DMS153 treated with DMSO at 0.1 percent for 48 hours (cell line): ENCODE results near the gene MAGI1.
"Not testable (repeated sequence)": the region's sequence is repeated elsewhere in the genome, so short reads cannot be mapped to it uniquely, and the experiment has no call there.

Experiments
- DNase-seq: peaks from one replicate; lab custom pipeline; 2025; ENCODE audit not compliant: unreplicated experiment; lab: John Stamatoyannopoulos, UW

Gene MAGI1

DNA sequence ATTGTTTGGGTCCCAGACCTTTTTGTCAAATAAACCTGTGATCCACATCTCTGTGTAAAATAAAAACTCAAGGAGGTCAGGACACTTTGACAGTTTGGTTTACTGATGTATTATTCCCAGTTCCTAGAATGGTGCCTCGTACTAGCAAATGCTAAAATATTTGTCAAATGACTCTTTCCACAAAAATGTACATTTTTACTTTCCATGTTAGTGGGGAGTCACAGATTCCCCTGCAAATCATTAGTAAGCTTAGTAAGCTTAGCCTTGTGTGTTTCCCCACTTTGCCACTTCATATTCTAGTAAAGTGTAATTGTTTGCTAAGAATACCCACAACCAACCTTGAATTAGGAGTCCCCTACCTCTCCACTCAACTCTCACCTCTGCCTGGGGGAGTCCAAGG is 2.4 kb upstream of the MAGI1 start:
- DNase-seq, result no peak

DNA sequence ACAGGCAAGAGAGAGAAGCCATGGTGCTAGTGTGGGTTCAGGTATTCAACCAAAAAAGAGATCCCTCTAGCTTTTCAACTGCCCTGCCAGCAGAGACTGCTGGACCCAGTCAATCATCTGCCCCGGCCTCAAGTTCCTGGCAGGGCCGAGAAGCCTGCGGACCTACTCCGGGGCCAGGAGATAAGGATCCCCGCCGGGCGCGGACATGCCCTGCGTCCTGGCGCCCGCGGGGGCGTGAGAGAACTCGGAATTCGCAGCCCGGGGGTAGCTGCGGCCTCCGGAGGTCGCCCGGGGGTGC is 821 bp upstream of the MAGI1 start:
- no peak for DNase-seq

DNA sequence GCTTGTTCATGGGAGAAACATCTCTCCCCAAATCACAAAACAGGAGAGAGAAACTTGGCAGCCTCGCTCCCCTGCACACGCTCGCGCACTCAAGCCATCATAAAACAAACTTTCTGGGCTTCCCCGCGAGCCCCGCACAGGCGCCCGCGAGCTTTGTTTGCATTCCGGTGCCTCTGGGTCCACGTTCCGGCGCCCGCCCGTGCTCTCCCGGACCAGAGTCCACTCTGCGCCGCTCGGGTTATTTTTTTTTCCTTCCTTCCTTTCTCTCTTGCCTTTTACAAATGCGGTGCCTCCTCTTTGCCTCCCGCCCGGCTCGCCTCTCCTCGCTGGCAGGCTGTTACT is 363 bp downstream of the MAGI1 start:
- DNase-seq, result no peak

DNA sequence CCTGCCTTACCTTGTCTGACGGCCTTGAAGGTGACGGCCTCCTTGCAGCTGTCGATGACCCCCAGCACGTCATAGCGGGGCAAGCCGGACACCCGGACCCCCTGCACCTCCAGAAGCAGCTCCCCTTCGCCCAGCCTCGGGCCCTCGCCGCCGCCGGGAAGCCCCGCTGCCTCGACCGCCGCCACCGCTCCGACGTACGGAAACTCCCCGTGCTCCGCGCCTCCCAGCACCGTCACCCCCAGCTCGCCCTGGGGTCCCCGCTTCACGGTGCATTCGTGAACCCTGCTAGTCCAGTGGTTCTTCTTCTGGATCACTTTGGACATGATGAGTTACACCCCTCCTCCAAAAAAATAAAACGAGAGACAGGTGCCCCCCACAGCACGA is 740 bp downstream of the MAGI1 start:
- no peak for DNase-seq

DNA sequence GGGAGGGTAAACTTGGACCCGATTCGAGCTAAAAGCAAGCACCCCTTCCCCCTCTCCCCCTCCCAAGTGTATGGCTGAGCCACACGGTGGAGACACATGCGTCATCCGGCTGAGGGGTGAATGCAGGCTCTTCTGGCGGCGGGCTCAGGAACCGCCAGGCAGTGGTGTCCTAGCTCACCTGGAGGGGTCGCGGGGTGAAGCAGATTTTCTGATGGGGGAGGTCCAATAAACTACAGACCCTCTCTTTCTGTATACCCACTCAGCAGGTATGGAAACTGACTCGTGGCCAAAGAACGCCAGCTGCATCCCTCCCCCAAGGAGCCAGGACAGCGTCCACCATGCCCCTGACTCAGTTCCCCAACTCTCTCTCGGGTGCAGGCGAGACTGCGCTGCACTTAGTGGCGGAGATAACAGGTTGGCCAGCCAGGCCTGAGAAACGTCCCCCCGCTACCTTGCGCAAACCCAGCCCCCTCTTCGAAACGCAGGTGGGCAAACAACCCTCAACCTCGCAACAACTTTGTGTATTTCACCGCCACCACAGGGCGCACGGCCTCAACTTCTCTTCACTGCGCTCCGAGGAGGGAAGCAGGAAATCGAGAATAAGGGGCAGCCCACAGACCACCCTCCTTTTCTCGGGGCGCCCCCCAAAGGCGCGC is 1.3 kb downstream of the MAGI1 start:
- no peak for DNase-seq

DNA sequence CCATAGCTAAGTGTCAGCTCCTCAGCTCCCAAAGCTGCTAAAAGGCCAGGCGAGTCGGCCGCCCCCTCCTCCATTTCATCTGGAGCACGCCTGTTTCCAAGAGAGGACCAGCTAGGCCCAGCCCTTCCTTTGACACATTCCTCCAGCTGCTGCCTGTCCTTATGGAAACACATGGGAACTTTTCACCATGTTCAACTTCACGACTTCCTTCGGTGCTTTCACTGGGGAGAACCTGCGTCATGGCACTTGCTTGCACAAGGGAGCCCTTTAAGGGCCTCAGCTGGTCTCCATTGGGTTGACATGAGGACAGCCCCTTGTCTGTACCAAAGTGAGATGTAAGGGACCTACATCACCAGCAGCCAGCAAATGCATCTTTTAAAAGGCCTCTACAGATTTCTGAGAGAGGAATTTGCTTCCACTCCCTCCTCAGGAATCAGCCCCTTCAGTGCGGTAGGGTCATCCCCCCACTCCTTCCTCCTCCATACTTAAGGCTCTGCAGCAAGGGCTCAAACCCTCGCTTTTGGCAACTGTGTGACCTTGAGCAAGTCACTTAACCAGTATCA is 2.1 kb downstream of the MAGI1 start:
- no peak for DNase-seq

DNA sequence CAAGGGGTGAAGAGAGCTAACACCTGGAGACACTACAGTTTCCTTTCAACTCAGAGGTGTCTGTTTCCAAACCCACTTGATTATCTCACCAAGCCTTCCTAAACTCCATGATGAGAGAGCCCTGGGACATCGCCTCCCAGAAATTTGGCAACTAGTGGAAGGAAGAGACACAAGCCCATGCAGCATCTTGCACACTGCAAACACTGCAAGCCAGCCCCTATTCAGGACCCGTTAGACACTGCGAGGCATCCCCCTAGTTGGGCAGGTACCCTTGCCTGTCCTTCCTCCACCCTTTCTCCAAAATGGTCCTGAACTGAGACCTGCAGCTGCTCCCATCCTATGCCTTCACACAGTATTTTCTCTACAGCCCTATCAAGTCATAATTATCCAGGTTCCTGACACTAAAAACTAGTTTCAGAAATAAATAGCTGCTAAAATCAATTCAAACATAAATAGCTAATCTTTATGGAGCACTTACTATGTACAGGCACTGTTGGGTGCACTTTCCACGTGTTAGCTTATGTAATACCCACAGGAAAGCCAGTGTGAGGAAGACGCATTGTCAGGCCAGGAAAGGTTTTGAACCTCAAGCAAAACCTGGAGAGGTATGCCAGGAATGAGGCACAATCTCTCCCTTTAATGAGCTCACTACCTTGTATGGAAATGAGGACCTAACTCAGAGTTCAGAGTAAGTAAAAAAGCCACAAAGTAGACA is 2.8 kb downstream of the MAGI1 start:
- DNase-seq, result no peak

DNA sequence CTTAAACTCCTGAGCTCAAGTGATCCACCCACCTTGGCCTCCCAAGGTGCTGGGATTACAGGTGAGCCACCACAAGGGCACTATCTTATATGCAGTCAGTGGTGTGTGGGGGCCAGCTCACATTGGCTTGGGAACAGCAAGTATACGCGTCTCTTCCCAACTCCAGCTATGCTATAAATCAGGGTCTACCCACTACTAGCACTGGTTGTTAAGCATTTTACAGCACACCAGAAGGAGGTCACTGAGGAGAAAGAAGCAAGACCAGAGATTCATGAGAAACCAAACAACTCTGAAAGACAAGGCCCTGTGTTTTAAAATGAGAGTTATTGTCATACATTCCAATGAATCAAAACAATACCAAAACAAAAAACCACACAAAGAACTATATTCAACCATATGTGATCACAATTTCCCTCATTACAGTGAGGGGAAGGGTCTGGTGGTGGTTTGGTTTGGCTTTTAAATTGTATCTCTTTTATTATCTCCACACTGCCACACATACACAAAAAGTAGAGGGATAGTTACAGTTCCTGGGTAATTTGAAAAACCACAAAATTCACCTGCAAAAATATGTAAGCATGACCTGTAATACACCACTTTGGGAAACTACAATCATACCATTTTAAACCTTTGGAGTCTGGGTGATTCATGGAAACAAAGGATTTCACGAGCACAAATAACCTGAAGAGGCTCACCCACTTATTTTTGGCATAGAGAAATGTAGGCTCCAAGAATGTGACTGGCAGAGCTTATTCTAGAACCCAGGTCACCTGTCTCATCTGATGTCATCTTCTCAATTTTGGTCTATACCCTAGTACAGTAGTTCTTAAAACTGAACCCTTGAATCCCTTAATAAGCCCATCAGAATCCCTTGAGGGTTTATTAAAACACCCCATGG is 5.2 kb downstream of the MAGI1 start:
- no peak for DNase-seq

DNA sequence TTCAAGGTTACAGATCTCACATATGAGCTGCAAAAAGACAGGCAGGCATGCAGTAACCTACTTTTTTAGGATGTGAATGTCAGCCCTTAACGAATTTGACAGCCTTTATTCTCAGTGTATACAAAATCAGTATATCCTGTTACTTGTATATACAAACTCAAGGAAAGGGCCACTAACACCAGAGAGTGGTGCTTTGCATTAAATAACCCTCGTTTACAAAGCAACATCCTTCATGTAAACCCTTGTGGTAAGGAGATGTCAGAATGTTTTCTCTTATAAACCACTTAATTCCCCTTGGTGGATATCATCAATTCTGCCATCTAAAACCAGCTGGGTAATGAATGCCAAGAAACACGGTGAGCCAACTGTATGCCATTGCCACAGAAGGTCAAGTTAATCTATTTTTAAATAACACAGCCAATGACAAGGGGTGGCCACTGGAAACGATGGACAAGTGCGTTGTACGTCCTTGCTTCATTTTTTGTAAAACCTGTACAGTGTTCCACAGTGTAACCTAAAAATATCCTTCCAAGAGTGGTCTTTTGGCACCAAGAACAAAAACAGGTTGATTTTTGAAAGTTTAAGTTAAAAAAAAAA is 7.5 kb downstream of the MAGI1 start:
- no peak for DNase-seq

DNA sequence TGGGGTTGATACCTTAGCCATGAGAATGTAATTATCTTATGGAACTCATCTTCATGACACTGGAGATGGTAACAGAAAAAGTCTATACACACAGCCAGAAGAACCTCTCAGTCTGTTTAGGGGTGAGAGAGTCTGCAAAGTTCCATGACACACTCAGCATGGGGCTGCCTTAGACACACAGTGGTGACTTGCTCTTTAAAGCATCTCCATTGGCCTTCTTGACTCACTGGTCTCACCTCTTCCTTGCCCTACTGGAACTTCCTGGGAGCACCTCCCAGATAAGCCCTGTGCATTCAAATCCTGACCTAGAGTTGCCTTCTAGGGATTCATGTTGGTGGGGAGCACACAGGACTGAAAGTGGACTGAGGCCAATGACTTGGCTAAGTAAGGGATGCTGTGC is 9.3 kb downstream of the MAGI1 start:
- DNase-seq, result no peak

DNA sequence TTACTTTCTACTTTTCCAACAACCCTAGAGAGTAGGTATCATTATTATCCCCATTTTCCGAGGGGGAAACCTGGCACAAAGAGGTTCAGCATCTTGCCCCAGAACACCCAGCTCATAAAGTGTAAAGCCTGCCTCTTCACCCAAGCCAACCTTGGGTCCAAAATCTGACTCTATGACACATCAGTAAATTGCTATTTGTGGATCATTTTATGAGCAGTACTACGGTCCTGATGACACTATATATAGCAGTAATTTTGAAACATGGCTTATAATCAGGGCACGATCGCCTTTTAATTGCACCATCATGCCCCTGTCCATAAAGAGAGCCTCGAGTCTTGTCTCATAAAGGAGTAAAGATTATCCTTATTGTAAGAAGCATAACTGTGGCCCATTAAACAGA is 9.7 kb downstream of the MAGI1 start:
- DNase-seq, result no peak

DNA sequence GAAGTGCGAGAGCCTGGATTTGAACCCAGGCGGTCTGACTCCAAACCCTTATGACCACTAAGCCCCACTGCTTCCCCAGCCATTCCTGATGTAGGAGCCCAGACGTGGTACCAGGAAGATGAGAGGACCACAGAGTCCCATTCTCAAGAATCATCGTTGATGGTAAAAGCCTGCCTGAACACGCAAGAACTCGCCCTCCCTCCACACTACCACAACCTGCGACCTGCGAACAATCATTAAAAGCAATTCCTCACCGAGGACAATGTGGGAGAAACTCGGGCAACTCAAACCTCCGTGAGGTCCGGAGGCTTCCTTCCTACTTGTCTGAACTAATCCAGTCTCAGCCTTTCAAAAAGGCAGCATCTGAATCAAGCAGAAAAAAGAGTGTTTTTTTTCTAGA is 10.3 kb downstream of the MAGI1 start:
- no peak for DNase-seq

DNA sequence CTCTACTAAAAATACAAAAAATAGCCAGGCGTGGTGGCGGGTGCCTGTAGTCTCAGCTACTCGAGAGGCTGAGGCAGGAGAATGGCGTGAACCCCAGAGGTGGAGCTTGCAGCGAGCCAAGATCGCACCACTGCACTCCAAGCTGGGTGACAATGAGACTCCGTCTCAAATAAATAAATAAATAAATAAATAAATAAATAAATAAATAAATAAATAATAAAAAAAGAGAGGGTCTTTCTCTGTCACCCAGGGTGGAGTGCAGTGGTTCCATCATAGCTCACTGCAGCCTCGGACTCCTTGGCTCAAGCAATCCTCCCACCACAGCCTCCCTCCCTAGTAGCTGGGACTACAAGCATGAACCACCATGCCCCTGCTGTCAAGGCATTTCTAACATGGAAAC is 11.6 kb downstream of the MAGI1 start:
- not testable (repeated sequence) for DNase-seq

DNA sequence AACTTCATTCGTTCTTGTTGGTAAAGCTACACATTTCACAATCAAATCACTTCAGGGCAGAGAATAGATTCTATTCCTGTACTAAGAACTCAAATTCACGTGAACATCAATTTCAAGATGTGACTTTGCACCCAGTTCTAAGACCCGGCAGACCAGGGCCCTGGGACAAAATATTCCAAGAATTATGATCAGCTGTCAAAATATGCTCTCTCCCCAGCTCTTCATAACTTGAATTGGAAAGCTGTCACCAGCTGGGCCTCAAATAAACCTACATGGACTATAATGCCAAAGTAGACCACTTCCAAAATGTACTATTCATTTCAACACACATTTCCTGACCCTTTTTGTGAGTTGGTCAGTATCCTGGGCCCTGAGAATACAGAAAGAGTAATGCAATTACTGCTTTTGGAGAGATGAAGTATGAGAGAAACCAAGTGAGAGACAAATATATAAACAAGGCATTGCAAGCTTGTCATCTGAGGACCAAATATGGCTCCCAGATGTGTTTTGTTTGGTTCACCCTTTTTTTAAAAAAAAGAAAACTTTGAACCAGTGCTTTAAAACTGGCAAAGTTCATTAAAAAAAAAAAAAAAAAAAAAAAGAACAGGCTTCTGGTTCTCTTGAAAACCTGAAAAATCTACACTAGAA is 14.9 kb downstream of the MAGI1 start:
- DNase-seq, result no peak

DNA sequence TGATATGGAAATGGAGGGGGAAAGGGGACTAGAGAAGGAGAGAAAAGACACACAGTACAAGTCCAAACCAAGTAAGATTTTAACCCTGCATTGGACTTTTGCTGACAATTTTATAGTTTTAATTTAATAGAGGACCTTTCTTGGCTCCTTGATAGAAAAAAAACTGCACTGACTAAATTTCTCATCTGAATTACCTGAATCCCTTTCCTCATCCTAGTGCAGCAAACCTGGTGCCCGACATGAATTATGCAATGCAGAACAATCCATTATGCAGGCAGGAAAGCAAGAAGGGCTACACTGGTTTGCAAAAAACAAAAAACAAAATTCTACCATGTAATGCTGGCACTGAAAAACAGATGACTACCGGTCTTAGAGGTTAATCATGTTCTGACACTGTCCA is 15.5 kb downstream of the MAGI1 start:
- no peak for DNase-seq

DNA sequence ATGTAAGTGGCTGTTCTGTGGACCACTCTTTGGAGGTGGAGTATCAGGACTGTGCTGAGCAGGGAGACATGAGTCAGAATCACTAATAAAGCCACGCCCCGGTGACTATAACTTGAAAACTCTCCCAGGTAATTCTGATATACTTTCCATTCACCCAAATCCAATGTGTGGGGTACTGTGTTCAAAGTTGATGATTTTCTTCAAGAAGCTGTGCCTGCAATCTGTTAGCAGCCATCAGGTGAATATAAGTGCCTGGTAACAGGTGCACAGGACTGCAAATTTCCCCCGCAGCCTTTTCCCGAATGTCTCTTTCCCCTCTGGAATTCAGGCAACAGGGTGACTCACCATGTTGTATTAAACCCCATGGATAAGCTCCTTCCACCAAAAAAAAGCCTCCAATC is 17.0 kb downstream of the MAGI1 start:
- no peak for DNase-seq

DNA sequence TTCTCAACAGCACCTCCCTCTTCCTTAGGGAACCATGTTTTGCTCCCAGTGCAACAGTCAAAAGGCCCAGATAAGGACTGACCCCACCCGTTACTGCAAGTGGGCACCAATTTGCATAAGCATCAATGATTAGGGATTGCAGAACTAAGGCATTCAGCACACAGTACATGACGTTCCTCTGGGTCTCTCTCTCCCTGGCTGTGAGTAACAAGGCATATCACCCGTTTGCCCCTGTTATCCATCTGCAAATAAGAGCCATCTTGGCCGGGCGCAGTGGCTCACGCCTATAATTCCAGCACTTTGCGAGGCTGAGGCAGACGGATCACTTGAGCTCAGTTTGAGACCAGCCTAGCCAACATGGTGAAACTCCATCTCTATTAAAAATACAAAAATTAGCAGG is 18.8 kb downstream of the MAGI1 start:
- no peak for DNase-seq

DNA sequence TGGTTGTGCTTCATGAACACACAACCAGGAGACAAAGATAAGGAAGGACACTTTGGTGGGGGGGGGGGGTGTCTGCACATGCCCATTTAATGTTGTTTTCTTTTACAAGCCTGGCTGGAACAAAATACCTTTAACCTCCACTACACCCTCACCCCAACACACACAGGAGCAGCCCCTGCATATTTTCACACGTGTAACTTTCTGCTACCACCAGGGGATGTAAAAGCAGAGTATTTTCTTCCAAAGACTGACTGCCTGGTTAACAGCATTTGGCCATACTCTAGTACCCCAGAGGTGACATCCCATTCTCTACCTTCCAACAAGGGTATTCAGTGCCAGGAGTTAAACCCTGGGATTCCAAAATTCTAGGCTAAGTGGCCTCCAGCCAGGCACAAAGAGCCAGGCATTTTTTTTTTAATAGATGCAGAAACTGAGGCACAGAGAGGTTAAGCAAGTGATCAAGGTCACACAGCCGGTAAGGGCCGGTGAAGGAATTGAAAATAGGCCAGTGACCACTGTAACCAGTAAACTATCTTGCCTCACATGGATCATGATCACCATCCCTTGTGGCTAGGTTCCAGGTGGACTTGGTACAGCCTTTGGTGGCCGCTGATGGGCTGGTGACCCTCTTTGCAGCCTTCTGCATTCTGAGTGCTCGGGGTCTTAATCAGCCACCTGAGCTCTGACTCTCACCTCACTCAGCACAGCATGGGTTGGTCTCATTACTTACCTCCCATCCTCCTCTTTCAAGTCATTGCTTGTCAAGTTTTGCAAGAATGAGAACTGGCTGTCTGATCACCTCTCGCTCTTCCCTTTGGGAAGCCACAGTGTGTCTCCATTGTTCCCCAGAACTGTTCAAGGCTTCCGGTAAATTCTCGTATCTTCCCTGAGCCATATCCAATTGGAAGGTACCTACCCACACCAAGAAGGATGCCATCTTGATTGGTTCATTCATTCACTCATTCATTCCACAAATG is 20.4 kb downstream of the MAGI1 start:
- no peak for DNase-seq

DNA sequence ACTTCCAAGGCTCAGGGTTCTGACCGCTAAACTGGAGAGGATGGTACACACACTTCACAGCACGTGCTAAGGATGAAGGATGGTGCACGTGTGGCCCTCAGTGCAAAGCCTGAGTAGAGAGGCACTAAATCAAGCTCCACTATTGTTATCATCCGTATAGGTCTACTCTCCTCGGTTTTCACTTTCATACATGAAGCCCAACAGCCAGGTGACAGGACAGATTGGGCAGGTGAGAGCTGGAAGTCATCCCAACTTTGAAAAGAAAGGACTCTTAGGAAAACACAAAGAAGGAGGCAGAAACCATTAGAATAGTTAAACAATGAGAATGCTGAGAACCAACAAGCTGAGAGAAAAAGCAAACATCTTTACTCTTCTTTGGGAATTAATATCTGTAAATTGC is 21.1 kb downstream of the MAGI1 start:
- no peak for DNase-seq

DNA sequence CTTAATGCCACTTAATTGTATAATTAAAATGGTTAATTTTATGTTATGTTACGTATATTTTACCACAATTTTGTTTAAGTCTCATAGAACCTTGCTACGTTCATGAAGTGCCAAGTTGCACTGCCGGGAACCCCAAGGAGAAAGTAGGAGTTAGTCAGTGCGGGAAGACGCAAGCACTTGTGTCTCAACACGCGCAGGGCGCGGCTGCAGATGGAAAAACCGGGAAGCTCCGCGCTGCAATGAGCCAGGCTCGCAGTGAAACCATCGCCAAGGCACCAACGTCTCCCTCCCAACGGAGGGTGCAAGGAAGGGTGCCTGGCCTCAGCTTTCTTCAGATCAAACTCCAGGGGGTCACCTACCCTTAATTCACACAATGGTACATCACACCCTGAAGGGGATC is 21.6 kb downstream of the MAGI1 start:
- no peak for DNase-seq
